ENCODE results near the gene COMMD1. TPM values are rescaled to one million over a fixed set of nuclear protein-coding genes. Genes with fewer than 3 reads are reported as not detected.

COMMD1 gene
- total RNA-seq, 2 experiments from 2014 or later = 11.5 to 13.2 TPM

DNA sequence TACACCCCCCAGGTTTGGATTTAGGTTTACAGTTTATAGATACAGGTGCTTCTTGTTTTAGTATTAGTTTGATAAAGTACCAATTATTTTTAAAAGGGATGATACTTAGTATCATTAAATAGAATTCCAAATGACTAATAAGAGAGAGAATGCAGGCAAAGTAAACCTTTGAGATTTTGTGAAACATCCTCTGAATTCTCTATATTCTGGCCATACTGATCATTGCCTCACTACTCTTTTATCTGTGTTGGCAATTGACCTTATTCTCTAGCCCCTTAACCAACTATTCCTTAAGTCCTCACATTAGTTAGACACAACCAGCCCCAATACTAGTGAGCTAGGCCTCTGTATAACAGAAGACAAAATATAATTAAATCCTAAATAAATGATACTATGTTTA lies 125.4 kb downstream of the COMMD1 start:
- ATAC-seq (ENCODE audit: poor library complexity) = no peak
- H3K36me3 Mint-ChIP-seq (ENCODE audit: low read depth) = no peaks in the 10 kb centered on the region
- CTCF ChIA-PET = no interaction called here
- no peak overlapping the region for H3K27ac Mint-ChIP-seq
- no peak for DNase-seq
- Histone ChIP-seq H3K4me1 (ENCODE audit: insufficient read depth, low read length) (no peaks in the 10 kb centered on the region), H3K27ac (ENCODE audit: low read depth in 1 of 2, low read length in 2 of 2) (no peak overlapping the region), H3K27me3 (ENCODE audit: control insufficient read depth in 1 of 2, insufficient read depth in 2 of 2, low read length in 2 of 2) (no peaks in the 10 kb centered on the region), H3K9me3 (ENCODE audit: control insufficient read depth in 1 of 2, insufficient read depth in 1 of 2, low read length in 2 of 2) (no peaks in the 10 kb centered on the region), H3K4me3 (ENCODE audit: low read length) (no peak overlapping the region), H3K36me3 (ENCODE audit: insufficient read depth, low read length) (no peaks in the 10 kb centered on the region)
- intact Hi-C loops (cut with DNase I, micrococcal nuclease) = no loop called here
- TF ChIP-seq CTCF (IDR thresholded peaks at IDR 0.05) = no peak
- no peaks in the 10 kb centered on the region for H3K4me1 Mint-ChIP-seq (ENCODE audit: low read depth)
- no peak overlapping the region for H3K4me3 Mint-ChIP-seq
- POLR2A ChIA-PET = no interaction called here
- H3K27me3 Mint-ChIP-seq = no peaks in the 10 kb centered on the region
- no peaks in the 10 kb centered on the region for H3K9me3 Mint-ChIP-seq

DNA sequence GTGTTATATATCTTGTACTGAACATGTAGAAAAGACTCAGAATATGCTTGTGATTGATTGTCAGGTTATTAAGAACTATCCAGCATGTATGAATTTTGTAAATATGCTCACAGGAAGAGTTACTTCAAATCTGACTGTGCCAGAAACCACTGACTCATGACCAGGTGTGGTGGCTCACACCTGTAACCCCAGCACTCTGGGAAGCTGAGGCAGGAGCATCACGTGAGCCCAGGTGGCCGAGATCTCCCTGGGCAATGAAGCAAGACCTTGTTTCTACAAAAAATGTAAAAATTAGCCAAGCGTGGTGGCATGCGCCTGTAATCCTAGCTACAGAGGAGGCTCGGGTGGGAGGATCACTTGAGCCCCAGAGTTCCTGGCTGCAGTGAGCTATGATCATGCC lies 126.6 kb downstream of the COMMD1 start:
- no peak overlapping the region for H3K4me3 ChIP-seq (ENCODE audit: low read length)
- no peaks in the 10 kb centered on the region for H3K36me3 ChIP-seq (ENCODE audit: insufficient read depth, low read length)
- H3K4me1 ChIP-seq (ENCODE audit: insufficient read depth, low read length) = no peaks in the 10 kb centered on the region
- H3K27ac ChIP-seq (ENCODE audit: low read depth in 1 of 2, low read length in 2 of 2) = no peak overlapping the region
- H3K9me3 Mint-ChIP-seq = no peaks in the 10 kb centered on the region
- intact Hi-C loops (cut with DNase I, micrococcal nuclease) = no loop called here
- H3K36me3 Mint-ChIP-seq (ENCODE audit: low read depth) = no peaks in the 10 kb centered on the region
- H3K27me3 Mint-ChIP-seq = no peaks in the 10 kb centered on the region
- H3K27ac Mint-ChIP-seq = no peak overlapping the region
- H3K4me3 Mint-ChIP-seq = no peak overlapping the region
- no peak for TF ChIP-seq CTCF (IDR thresholded peaks at IDR 0.05)
- H3K27me3 ChIP-seq (ENCODE audit: control insufficient read depth in 1 of 2, insufficient read depth in 2 of 2, low read length in 2 of 2) = no peaks in the 10 kb centered on the region
- CTCF ChIA-PET = no interaction called here
- ATAC-seq (ENCODE audit: poor library complexity) = no peak
- no peaks in the 10 kb centered on the region for H3K9me3 ChIP-seq (ENCODE audit: control insufficient read depth in 1 of 2, insufficient read depth in 1 of 2, low read length in 2 of 2)
- H3K4me1 Mint-ChIP-seq (ENCODE audit: low read depth) = no peaks in the 10 kb centered on the region
- no peak for DNase-seq
- POLR2A ChIA-PET = no interaction called here

- Mint-ChIP-seq H3K27ac (no peak overlapping the region), H3K4me1 (ENCODE audit: low read depth) (peaks cover 19% of the 10 kb centered on the region), H3K4me3 (no peak overlapping the region), H3K36me3 (ENCODE audit: low read depth) (no peaks in the 10 kb centered on the region), H3K9me3 (no peaks in the 10 kb centered on the region), H3K27me3 (no peaks in the 10 kb centered on the region)
- no peaks in the 10 kb centered on the region for H3K4me1 ChIP-seq (ENCODE audit: insufficient read depth, low read length)
- ATAC-seq (ENCODE audit: poor library complexity) (no peak), DNase-seq (no peak)
- H3K27ac ChIP-seq (ENCODE audit: low read depth in 1 of 2, low read length in 2 of 2) = no peak overlapping the region
- intact Hi-C loops (cut with DNase I, micrococcal nuclease) = no loop called here
- POLR2A ChIA-PET = no interaction called here
- no peak for TF ChIP-seq CTCF (IDR thresholded peaks at IDR 0.05)
- H3K9me3 ChIP-seq (ENCODE audit: control insufficient read depth in 1 of 2, insufficient read depth in 1 of 2, low read length in 2 of 2) = no peaks in the 10 kb centered on the region
- CTCF ChIA-PET = no interaction called here
- H3K27me3 ChIP-seq (ENCODE audit: control insufficient read depth in 1 of 2, insufficient read depth in 2 of 2, low read length in 2 of 2) = no peaks in the 10 kb centered on the region
- H3K4me3 ChIP-seq (ENCODE audit: low read length) = no peak overlapping the region
- H3K36me3 ChIP-seq (ENCODE audit: insufficient read depth, low read length) = no peaks in the 10 kb centered on the region
These were observed 129.2 kb downstream of the COMMD1 start for GRCh38 chr2:62034715-62035114.
